Panc1 (cell line): ENCODE measurements around the gene APMAP. TPM values are rescaled to one million over a fixed set of nuclear protein-coding genes. Genes with fewer than 3 reads are reported as not detected.

Experiments
- ATAC-seq: fragments of 200-7000 bp; cut with Tn5 transposase; 2 replicates; pipeline ENCODE4 v1.9.1; 2020; ENCODE audit warnings: mild to moderate bottlenecking, moderate library complexity
- BruUV-seq: library from RNA; stranded (reverse); fragments of 400-500 nt; replicated peaks from 2 replicates; lab custom pipeline; 2021; lab: Mats Ljungman, UMichigan
- CTCF ChIA-PET: fragments of 300-600 bp; sonication (Branson Sonifier 250); formaldehyde crosslinking; loops from one replicate; lab custom pipeline; 2022; ENCODE audit warnings: antibody characterized with exemption; lab: Charles Lee
- POLR2A ChIA-PET: fragments of 300-600 bp; sonication (Branson Sonifier 250); formaldehyde crosslinking; loops from one replicate; lab custom pipeline; 2022; ENCODE audit warnings: antibody characterized with exemption; lab: Charles Lee
- DNase-seq: peaks from one replicate; pipeline ENCODE4 v3.0.0-alpha.2; 2010; ENCODE audit warnings: low read depth, low spot score
- H3K27ac ChIP-seq: 2 replicates; pipeline ENCODE4 v1.5.1; 2011; ENCODE audit warnings: mild to moderate bottlenecking, low read length, inconsistent platforms
- H3K27me3 ChIP-seq: fragments of 200-500 bp; sonication (Bioruptor generic); 2 replicates; pipeline ENCODE4 v1.6.0; 2014; ENCODE audit warnings: low read length, inconsistent platforms; ENCODE audit not compliant: control insufficient read depth, insufficient read depth
- H3K36me3 ChIP-seq: fragments of 200-500 bp; sonication (Bioruptor generic); 2 replicates; pipeline ENCODE4 v1.5.1; 2014; ENCODE audit warnings: inconsistent platforms, mild to moderate bottlenecking, low read length, moderate library complexity; ENCODE audit not compliant: control insufficient read depth, insufficient read depth
- H3K4me1 ChIP-seq: 2 replicates; pipeline ENCODE4 v1.5.1; 2011; ENCODE audit warnings: inconsistent platforms, mild to moderate bottlenecking, low read length, moderate library complexity; ENCODE audit not compliant: control insufficient read depth, insufficient read depth
- H3K4me3 ChIP-seq, 2 experiments: 2 replicates each; pipeline ENCODE4 v1.5.1; 2011 to 2012; ENCODE audit warnings: low read depth in 2 of 2, low read length in 2 of 2, mild to moderate bottlenecking in 2 of 2, inconsistent platforms in 1 of 2, moderate library complexity in 1 of 2
- H3K9me3 ChIP-seq: fragments of 200-500 bp; sonication (Bioruptor generic); 2 replicates; pipeline ENCODE4 v1.5.1; 2014; ENCODE audit warnings: low read depth, mild to moderate bottlenecking, inconsistent platforms, low read length, moderate library complexity; ENCODE audit not compliant: control insufficient read depth, insufficient read depth
- POLR2AphosphoS5 ChIP-seq: IDR thresholded peaks from 2 replicates; pipeline ENCODE4 v1.6.1; 2012; ENCODE audit warnings: mild to moderate bottlenecking, low read depth, low read length, moderate library complexity
- SIN3A ChIP-seq: IDR thresholded peaks from 2 replicates; pipeline ENCODE4 v1.6.1; 2012; ENCODE audit warnings: low read depth, mild to moderate bottlenecking, low read length, moderate library complexity, borderline replicate concordance; ENCODE audit not compliant: insufficient read depth
- TCF7L2 ChIP-seq: IDR thresholded peaks from 2 replicates; pipeline ENCODE4 v1.6.1; 2011; ENCODE audit warnings: mild to moderate bottlenecking, low read depth, low read length, inconsistent platforms
- in situ Hi-C: cut with HindIII; loops from 2 replicates; pipeline ENCODE4 v1.10.0; 2016; ENCODE audit warnings: low sequenced_read_pairs, low pct_unique_long_range_greater_than_20kb
- intact Hi-C: fragments of 100-400 bp; cut with micrococcal nuclease; formaldehyde crosslinking; loops from one replicate; pipeline ENCODE4 v1.10.0; 2022; ENCODE audit not compliant: unreplicated experiment
- total RNA-seq: library from RNA; stranded (reverse); gene quantifications from one replicate; pipeline ENCODE4 v1.2.1, GENCODE V29; 2021; ENCODE audit not compliant: unreplicated experiment
- TF ChIP-seq, protein P1 (sequence below): fragments of 450-650 bp; IDR thresholded peaks from 2 replicates; pipeline ENCODE4 v1.5.1; 2017; ENCODE audit warnings: mild to moderate bottlenecking
- TF ChIP-seq, protein P2 (sequence below), 2 experiments: IDR thresholded peaks; 2 replicates each; pipeline ENCODE4 v1.6.1; 2011 to 2012; ENCODE audit warnings: low read depth in 2 of 2, control low read depth in 1 of 2, low read length in 1 of 2, mild to moderate bottlenecking in 1 of 2, moderate library complexity in 1 of 2; ENCODE audit not compliant: insufficient read depth in 1 of 2

APMAP gene
- total RNA-seq, 1 experiment from 2014 or later: 165 TPM

DNA sequence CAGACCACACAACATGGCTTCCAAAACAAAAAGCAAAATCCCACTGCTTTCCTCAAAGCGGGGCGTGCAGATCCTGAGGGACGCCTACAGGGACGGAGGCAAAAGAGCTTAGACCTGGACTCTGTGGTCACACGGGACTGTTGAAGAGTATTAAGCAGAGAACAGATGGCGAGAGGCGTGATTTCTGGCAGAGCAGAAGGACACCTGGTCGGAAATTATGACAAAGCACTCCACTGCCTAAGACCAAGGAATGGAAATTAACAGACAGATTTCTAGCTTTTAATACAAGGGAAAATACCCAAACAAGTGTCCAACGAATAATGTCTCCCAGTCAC, 28.1 kb downstream of the APMAP start:
- Histone ChIP-seq H3K27ac (no peak overlapping the region), H3K4me1 (no peaks in the 10 kb centered on the region), H3K4me3 (no peak overlapping the region), H3K27me3 (no peaks in the 10 kb centered on the region), H3K36me3 (peaks cover 2% of the 10 kb centered on the region), H3K9me3 (no peaks in the 10 kb centered on the region)
- intact Hi-C loops (no loop called here), in situ Hi-C loops (no loop called here)
- BruUV-seq: no TSS peak
- no peak for DNase-seq
- ATAC-seq: no peak
- ChIA-PET POLR2A (no interaction called here), CTCF (no interaction called here)
- TF ChIP-seq TCF7L2: no peak
- TF ChIP-seq, protein P1, sequence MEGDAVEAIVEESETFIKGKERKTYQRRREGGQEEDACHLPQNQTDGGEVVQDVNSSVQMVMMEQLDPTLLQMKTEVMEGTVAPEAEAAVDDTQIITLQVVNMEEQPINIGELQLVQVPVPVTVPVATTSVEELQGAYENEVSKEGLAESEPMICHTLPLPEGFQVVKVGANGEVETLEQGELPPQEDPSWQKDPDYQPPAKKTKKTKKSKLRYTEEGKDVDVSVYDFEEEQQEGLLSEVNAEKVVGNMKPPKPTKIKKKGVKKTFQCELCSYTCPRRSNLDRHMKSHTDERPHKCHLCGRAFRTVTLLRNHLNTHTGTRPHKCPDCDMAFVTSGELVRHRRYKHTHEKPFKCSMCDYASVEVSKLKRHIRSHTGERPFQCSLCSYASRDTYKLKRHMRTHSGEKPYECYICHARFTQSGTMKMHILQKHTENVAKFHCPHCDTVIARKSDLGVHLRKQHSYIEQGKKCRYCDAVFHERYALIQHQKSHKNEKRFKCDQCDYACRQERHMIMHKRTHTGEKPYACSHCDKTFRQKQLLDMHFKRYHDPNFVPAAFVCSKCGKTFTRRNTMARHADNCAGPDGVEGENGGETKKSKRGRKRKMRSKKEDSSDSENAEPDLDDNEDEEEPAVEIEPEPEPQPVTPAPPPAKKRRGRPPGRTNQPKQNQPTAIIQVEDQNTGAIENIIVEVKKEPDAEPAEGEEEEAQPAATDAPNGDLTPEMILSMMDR: no peak
- no peak for TF ChIP-seq SIN3A
- TF ChIP-seq, protein P2, sequence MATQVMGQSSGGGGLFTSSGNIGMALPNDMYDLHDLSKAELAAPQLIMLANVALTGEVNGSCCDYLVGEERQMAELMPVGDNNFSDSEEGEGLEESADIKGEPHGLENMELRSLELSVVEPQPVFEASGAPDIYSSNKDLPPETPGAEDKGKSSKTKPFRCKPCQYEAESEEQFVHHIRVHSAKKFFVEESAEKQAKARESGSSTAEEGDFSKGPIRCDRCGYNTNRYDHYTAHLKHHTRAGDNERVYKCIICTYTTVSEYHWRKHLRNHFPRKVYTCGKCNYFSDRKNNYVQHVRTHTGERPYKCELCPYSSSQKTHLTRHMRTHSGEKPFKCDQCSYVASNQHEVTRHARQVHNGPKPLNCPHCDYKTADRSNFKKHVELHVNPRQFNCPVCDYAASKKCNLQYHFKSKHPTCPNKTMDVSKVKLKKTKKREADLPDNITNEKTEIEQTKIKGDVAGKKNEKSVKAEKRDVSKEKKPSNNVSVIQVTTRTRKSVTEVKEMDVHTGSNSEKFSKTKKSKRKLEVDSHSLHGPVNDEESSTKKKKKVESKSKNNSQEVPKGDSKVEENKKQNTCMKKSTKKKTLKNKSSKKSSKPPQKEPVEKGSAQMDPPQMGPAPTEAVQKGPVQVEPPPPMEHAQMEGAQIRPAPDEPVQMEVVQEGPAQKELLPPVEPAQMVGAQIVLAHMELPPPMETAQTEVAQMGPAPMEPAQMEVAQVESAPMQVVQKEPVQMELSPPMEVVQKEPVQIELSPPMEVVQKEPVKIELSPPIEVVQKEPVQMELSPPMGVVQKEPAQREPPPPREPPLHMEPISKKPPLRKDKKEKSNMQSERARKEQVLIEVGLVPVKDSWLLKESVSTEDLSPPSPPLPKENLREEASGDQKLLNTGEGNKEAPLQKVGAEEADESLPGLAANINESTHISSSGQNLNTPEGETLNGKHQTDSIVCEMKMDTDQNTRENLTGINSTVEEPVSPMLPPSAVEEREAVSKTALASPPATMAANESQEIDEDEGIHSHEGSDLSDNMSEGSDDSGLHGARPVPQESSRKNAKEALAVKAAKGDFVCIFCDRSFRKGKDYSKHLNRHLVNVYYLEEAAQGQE (IDR thresholded peaks at IDR 0.05; ENCODE audit: insufficient read depth in 1 of 2, low read depth in 2 of 2, low read length in 1 of 2): no peak
- TF ChIP-seq POLR2AphosphoS5: no peak

DNA sequence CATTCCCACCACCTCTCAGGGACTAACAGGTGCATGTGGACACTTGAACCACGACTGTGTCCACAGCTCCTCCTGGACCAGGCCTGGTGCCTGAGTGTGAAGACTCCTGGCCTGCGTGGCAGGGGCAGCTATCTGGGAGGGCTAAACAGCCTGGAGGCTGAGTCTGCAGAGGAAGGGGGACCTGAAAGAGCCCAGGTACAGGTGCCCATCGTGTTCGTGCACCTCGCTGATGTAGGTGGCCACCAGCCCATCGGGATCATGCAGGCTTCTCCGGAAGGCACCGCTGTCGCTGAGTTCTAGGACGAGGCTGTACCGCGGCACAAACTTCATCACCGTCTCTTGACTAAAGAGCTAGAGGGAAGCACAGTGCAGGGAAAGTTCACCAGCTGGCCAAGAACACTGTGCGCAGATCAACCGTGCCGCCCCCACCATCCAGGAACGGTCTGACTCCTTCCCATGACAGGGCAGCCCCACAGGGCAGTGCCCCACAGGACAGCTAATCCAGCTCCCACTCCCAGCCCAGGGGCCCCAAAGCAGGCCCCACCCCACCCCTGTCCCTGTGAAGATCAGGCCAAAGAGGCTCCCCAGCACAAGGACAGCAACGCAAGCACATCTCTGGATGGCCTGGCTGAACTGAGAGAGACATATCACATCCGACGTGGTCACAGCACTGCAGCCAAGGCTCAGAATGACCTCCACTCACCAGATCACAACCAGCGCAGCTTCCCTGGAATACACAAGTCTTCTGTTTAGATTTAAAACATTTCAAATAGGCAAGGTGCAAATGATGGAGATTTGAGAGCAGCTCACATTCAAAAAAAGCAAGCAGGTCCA, 28.7 kb downstream of the APMAP start:
- intact Hi-C loops: no loop called here
- Histone ChIP-seq H3K4me1 (no peaks in the 10 kb centered on the region), H3K9me3 (no peaks in the 10 kb centered on the region), H3K4me3 (no peak overlapping the region), H3K27me3 (no peaks in the 10 kb centered on the region), H3K27ac (no peak overlapping the region), H3K36me3 (peaks cover 2% of the 10 kb centered on the region)
- POLR2A ChIA-PET: no interaction called here
- ATAC-seq (no peak), DNase-seq (no peak)
- no TSS peak for BruUV-seq
- in situ Hi-C loops: no loop called here
- TF ChIP-seq POLR2AphosphoS5: no peak
- no peak for TF ChIP-seq TCF7L2
- no peak for TF ChIP-seq SIN3A
- TF ChIP-seq, protein P1: no peak
- TF ChIP-seq, protein P2 (IDR thresholded peaks at IDR 0.05; ENCODE audit: insufficient read depth in 1 of 2, low read depth in 2 of 2, low read length in 1 of 2): no peak
- CTCF ChIA-PET: no interaction called here
